HG02852 (cell line): Measurements from ENCODE around the gene N4BP2L2.

Source experiments
- ATAC-seq: cut with Tn5 transposase; IDR thresholded peaks from one replicate; pipeline ENCODE4 v1.9.1; 2021; ENCODE audit warnings: mild to moderate bottlenecking, moderate library complexity; ENCODE audit not compliant: unreplicated experiment

Gene N4BP2L2

DNA sequence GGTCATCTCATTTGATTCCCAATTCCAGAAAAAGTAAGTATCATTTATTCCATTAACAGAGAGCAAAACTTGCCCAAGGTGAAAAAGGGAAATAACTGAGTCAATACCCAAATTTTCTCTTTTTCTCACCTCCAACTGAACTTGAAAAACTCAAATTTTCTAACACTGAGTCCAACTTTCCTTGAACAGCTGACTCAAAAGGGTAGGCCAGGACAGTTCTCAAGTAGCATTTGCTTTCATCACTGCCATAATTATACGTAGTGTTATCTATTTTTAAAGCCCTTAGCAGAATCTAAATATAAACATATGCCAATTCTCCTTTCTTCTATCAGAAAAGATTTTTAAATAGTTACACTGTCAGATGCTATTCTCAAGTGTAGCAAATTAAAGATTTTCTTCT, 3.5 kb downstream of the N4BP2L2 start:
- no peak for ATAC-seq

DNA sequence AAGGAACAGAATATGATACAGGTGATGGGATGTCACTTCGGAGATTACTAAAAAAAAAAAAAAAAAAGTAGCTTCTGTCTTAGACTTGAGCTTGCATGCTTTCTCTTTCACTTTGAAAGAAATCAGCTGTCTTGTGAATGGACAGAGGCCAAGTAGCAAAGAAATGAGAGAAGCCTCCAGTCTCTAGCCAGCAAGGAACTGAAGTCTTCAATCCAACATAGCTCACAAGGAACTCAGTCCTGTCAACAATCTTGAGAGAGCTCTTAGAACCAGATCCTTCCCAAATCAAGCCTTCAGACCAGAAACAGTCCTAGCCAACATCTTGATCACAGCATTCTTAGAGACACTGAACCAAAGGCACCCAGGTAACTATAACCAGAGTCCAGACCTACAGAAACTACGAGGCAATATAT, 7.7 kb downstream of the N4BP2L2 start:
- ATAC-seq: peak; percentile 81

DNA sequence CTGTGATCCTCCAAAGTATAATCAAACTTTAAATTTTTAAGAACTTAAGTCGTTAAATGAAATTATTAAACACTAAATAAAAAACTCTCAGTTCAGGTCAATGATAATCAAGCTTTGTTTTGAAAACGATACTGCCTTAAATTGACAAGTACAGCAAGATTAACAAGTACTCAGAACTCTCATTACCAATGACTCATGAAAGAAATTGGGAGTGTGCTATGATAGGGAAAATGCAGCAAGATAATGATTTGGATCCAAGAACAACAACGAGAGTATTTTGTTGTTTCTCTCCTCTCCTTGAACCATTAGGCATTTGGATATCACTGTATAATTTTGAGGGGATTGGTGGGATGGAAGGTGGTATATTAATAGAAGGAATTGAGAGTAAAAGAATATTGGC, 10.2 kb downstream of the N4BP2L2 start:
- ATAC-seq: no peak

DNA sequence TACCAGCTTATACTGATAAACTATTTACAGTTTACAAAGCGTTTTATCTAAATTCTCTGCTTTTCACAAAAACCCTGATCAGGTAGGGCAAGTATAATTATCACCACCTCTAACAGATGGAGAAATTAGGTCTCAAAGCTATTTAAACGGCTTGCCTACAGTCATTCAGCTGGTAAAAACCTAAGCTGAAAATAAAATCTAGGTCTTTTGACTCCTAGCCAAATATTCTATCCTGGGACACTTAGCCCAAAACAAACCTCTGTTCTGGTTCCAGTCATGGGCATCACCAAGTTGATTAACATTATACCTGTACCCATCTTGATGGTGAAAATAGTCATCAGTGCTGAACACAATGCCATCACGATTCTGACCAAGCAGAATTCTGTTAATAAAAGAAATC, 11.4 kb downstream of the N4BP2L2 start:
- ATAC-seq: no peak

DNA sequence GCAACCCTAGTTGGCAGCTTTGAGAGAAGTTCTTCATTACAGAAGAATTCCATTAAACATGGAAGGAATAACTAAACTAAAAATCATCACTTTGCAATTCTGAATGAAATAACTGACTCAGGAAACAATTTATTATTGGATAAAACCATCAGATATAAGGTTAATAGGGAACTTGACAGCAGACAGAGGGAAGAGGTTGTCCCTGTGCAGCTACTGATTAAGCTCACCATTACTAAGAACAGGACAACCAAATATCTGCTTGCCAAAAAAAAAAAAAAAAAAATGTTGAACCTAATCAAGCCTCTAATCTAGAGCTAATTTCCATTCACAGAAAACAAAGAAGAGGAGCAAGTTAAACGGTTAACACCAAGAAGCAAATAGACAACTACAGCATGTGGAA, 12.8 kb downstream of the N4BP2L2 start:
- no peak for ATAC-seq

DNA sequence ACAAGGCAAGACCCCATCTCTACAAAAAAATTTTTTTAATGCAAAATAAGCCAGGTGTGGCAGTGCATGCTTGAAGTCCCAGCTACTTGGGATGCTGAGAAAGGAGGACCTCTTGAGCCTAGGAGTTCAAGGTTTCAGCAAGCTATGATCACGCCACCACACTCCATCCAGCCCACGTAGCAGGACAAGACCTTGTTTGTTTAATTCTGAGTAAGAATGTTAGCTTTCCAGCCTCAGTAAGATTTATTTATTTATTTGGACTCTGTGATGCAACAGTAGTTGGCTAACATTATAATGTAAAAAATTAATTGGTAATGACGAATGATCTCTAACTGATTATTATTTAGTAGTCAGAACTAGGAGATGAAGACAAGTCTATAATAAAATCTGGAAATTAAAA, 23.3 kb downstream of the N4BP2L2 start:
- ATAC-seq: no peak

DNA sequence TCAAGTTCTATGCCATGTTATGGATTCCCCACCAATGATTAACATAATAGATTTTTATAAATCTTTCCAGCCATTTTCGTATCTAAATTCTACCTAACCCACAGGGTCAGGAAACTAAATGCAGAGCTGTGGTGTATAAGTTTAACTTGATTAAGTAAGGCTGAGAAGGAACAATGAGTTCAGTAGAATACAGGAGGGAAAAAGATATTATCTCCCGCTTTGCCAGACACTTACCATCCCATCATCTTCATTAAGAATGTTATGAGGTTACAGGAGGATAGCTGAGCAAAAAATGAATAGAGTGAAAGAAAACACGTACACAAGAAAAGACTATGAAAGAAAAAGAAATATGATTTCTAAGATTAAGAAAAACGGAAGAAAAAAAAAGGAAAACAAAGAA, 27.1 kb downstream of the N4BP2L2 start:
- no peak for ATAC-seq

DNA sequence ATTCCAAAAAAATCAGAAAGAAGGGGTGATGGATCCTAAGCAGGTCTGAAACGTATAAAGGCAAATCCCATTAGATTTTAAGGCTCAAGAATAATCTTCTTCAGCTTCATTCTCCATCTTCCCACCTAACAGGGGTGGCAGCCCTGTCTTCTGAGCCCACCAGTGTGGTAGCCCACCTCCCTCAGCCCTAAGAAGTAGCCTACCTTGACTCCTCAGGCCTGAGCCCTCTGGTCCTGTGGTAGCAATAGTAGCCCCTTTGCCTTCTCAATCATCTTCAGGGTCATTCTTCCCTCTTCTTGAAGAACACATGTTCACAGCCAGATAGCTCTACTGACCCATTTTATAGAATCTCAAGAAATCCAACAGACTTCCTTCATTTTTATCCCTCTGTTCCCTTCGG, 33.7 kb downstream of the N4BP2L2 start:
- ATAC-seq: no peak

DNA sequence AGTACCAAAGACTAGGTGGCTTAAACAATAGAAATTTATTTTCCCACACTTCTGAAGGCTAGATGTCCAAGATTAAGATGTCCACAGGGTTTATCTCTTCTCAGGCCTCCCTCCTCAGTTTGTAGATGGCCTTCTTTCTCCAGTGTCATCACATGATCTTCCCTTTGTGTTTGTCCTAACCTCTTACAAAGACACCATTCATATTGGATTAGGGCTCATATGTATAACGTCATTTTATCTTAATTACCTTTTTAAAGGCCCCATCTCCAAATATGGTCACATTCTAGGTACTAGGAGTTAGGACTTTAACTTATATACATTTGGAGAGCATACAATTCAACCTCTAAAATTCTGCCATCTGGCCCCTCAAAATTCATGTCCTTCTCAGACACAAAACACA, 34.3 kb downstream of the N4BP2L2 start:
- no peak for ATAC-seq

DNA sequence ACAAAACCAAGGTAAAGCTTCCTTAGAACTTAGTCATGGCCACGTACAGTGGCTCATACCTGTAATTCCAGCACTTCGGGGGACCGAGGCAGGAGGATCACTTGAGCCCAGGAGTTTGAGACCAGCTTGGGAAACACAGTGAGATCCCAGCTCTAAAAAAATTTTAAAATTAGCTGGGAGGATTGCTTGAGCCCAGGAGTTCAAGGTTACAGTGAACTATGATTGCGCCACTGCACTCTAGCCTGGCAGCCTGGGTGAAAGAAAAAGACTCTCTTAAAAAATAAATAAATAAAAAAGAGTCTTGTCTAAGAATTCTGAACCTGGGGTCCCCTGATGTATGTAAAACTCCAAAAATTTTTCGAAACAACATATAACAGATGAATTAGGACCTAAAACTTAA, 34.9 kb downstream of the N4BP2L2 start:
- ATAC-seq: no peak

DNA sequence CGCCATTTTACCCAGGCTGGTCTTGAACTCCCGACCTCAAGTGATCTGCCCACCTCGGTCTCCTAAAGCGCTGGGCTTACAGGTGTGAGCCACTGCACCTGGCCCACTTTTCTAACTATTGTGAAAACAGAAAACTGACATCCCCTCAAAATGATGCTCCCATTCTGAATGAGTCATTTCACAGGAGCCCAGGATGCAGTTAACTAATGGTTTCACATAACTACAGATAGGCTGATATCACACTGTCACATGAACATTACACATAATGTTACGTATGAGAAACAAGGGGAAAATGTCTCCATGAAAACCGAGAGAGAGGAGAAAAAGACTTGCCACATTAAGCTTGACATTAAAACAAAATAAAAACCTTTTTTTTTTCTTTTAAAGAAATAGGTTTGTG, 37.5 kb downstream of the N4BP2L2 start:
- no peak for ATAC-seq

DNA sequence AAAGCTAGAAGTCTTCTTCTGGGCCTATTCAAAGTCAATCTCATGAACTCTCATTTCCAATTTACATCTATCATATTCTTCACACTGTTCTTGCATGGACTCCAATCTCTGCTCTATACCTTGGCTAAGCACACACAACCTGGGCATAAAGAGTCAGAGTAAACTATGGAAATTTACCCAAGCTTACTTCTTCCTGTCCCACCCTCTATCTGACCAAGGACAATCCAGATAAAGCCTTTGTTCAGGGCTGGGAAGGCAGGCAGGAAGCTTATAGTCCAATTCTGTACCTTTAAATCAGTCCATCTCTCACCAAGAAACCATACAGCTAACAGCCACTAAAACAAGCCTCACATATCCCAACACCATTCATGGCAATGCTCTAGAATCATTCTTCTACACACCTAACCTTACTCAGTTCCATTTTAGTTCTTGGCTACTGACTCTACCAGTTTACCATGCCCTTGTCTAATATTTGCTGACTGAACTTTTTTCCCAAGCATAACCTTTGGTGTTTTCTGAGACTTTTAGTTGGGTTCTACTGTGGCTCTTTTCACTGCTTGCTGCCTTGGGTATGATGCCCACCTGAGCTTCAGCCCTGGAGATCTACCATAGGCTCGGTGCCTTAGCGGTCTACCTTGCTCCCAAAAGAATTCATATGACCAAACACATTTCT, 38.9 kb downstream of the N4BP2L2 start:
- no peak for ATAC-seq

DNA sequence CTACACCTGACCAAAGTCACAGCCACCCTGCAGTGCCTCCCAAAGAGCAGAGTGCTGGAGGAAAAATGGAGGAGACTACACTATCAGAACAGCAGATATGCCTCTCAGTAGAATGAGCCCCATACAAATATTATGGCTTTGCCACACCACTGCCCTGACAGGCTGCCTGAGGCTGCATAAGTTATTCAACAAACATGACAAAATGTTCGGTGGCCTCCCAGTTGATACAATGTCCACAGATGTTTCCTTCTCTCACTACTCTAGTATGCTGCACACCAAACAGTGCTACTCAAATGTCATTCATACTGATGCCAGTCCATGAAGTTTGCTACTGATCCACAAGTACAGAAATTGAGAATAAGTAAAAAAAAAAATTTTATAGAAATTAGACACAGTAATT, 41.0 kb downstream of the N4BP2L2 start:
- no peak for ATAC-seq

DNA sequence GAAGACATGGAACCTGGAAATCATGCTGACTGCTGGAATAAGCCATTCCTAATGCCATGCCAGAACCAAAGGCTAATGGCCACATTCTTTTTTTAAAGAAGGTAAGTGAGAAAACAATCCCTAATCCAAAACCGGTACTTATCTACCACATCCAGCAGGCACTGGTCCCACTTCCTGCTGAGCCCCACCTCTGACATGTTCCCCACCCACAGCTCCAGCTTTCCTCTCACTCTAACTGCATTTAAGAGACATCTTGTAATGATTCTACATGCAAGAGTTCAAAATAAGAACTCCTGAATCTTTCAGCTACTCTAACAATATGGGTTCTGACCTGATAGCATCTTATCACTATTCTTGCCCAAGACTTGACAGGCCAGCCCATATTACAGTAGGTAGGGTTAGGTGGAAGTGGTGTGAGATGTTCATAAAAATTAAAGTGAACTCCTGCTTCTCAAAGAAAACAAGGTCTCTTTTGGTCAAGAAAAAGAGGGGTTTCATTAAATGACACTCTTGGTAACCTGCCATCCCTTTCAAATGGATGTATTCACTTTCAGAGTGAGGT, 41.9 kb downstream of the N4BP2L2 start:
- ATAC-seq: no peak

DNA sequence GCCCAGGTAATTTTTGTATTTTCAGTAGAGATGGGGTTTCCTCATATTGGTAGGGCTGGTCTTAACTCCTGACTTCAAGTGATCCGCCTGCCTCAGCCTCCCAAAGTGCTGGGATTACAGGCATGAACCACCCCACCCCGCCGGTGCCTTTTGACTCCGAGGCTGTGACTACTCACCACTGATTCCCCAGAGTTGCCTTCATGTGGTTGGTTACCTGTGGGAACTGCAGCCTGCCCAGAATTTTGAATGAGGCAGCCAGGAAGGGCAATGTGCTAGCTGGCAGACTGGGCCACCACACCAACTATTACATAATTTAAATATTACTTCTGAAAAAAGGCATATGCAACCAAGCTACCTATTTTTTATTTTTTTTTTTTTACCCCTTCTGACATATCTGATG, 42.8 kb downstream of the N4BP2L2 start:
- no peak for ATAC-seq

DNA sequence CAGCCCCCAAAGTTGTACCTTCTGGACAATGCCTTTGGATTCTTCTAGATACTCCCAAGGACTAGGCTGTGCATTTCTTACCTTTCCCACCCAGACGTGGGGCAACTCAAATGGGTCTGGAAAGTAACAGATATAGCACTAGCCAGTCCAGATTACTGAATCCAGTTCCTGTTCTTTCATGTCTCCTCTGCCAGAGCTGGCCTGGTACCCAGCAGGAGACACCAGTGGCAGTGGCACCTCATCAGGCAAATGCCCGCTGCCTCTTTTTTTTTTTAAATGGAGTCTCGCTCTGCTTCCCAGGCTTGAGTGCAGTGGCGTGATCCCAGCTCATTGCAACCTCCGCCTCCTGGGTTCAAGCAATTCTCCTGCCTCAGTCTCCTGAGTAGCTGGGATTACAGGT, 43.2 kb downstream of the N4BP2L2 start:
- no peak for ATAC-seq

DNA sequence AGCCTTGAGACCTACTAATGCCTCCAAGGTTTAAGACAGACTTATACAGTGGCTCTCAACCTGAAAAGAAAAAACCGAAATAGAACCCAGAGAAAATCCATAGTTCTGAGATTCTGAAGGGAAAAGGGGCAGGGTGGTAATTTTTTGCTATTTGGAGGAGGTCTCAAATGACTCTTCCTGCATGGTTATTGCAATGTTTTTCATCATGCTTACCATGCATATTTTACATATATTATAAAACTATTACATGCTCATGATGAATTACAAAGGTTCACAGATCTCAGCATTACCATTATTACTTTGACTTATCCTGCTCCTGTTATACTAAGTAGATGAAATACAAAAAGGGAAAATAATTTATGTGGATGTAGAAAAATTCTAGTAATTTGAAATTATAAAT, 47.6 kb downstream of the N4BP2L2 start:
- no peak for ATAC-seq

DNA sequence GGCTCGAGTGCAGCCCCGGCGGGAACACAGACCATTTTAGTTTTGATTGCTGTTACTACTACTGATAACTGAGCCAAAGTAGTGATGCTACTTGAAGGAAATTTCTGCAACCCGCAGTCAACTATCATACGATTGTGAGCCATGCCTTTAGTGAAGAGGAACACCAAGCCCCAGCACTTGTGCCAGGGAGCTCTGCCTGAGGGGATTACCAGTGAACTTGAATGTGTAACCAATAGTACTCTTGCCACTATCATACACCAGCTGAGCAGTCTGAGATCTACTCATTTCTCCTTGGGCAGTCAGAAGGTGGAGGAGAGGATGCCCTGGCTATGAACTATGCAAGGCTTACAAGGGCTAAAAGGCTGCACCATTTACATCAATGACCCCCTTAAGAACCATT, 61.7 kb downstream of the N4BP2L2 start:
- ATAC-seq: no peak

DNA sequence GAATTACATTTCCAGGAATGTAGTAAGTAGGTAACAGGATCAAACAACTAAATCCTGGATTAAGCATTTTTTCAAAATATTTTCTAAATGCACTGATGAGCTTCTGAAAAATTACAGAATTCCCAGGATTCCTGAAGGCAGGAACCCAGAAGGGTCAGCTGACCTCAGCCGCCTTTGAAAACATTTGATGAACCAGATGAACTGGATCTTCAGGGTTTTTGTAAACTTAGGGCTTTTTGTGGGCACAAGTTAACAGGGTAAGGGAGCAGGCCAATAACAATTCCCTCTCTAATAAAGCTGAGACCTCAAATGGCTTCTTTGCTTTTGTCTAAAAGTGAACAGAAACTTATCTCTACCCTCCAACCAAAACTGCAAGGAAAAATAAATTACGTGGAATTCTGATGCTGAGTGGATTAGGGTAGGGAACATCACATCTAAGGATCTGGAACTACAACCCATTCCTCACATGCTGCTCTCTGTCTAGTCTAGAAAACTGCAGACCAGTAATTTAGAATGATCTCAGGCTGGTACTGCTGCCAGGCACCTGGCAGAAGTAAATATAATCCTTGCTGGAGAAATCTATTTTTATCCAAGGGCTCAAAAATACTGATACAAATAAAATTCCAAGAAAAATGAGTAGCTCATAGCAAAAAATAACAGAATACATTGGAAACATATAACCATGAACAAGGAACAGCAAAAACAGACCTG, 62.4 kb downstream of the N4BP2L2 start:
- ATAC-seq: no peak

DNA sequence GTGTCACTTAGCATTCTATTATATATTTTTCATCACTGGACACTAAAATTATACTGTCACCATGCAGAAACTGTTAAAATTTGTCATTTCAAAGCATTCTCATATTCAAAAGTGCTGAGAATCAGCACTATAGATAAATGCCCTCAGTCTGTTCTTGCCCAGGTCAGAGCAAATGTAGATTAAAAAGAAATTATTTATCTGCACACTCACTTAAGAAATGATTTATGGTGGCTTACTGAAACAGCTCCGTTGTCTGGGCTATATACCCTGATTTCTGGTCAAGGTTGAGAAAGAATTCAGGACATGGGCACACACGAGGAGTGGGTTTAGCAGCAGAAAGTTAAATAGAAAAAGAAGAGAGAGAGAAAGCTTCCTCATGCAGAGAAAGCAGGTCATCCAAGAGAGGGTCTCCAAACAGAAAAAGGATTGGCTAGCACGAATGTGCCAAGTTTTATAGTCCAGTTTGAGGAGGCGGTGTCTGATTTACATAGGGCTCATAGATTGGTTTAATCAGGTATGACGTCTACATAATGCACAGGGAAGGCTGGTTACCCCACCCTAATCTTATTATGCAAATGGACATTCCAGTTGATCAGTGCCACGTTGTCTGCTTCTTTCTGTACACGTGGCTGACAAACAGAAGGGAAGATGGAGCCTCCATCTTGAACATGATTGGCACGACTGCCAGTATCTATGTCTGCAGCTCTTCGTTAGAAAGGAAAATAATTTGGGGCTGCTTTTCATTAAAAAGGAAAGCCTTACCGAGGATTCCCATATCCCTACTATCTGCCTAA, 63.4 kb downstream of the N4BP2L2 start:
- ATAC-seq: no peak

DNA sequence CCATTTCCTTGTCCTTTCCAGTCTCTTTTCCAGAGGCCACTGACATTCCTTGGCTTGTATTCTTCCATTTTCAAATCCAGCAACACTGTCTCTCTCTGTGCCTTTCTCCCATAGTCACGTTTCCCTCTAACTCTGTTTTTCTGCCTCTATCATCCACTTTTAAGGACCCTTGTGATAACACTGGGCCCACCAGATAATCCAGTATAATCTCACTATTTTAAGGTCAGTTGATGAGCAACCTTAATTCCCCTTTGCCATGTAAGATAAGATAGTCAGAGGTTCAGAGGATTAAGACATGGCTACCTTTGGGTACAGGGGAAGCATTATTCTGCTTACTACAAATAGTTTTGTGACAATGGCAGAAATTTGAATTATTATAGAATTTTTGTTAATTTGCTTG, 64.9 kb downstream of the N4BP2L2 start:
- ATAC-seq: no peak

DNA sequence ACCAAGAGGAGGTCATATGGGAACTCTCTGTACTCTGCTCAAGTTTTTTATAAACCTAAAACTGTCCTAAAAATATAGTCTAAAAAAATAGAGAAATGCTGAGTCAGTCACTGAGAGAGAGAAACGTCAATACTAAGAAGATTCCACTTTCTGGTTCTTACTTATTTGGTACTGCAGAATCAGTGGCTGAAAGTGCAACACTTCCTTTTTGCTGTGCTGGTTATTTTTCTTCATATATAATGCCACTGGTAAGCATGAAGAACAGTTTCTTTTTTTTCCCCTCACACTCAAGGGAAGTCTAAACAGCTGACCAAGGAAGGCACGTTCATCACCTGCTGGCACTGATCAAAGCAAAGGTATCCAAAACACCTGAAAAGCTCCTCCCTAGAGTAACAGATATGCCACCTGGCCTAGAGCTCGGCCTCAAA, 66.4 kb downstream of the N4BP2L2 start:
- ATAC-seq: peak; percentile 84
